ENCODE data around the gene RPTOR. TPM values are rescaled to one million over a fixed set of nuclear protein-coding genes. Genes with fewer than 3 reads are reported as not detected.

RPTOR gene
- total RNA-seq, 1 donor from 2014 or later, result 65.9 TPM

DNA sequence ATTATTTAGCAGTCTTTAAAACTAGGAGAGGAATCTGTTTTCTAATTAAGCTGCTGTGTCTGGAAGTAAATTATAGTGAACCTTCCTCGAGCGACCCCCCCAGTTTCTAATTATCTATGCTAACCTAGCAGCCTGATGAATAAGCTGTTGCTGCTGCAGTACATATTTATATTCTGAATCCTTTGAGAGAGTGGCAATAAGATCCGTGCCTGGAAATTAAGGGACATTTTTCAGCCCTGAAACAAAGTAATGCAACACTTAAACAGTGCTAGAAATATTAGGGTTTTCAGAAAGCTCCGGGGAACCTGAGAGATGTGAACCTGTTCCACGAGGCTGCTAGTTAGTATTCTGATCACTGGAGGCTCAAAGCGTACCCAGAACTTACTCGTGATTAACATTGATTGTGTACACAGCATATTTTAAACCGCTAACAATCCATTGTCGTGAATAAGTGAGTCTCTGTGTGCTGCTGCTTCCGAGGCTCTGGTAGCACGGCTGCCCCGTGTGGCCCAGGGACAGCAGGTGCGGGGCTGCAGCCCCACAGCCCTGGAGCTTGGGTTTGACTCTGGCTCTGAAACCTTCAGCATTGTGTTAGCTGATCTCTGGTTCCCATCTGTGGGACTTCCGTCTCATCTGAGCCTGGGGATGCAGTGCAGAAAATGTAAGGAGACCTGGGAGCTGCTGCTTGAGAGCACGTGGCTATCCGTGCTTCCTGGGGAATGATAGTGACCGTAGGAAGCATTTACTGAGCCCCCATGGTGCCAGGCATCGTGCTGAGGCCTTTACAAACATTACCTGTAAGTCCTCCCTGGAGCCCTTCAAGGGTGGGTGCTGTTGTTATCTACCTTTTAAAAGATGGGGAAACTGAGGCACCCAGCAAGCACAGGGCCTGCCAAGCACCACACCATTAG, 256.1 kb downstream of the RPTOR start:
- POLR2A ChIA-PET, result interaction anchor here (0.5 kb wide), 1 partner anchor 703 kb away, joined by 6 read pairs; no protein-coding TSS in a partner anchor
- Mint-ChIP-seq H3K4me3 (no peak overlapping the region), H3K9me3 (no peaks in the 10 kb centered on the region), H3K36me3 (ENCODE audit: low read depth) (peaks cover 19% of the 10 kb centered on the region), H3K27me3 (no peaks in the 10 kb centered on the region), H3K4me1 (no peaks in the 10 kb centered on the region), H3K27ac (no peak overlapping the region)
- TF ChIP-seq, protein P1, sequence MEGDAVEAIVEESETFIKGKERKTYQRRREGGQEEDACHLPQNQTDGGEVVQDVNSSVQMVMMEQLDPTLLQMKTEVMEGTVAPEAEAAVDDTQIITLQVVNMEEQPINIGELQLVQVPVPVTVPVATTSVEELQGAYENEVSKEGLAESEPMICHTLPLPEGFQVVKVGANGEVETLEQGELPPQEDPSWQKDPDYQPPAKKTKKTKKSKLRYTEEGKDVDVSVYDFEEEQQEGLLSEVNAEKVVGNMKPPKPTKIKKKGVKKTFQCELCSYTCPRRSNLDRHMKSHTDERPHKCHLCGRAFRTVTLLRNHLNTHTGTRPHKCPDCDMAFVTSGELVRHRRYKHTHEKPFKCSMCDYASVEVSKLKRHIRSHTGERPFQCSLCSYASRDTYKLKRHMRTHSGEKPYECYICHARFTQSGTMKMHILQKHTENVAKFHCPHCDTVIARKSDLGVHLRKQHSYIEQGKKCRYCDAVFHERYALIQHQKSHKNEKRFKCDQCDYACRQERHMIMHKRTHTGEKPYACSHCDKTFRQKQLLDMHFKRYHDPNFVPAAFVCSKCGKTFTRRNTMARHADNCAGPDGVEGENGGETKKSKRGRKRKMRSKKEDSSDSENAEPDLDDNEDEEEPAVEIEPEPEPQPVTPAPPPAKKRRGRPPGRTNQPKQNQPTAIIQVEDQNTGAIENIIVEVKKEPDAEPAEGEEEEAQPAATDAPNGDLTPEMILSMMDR (IDR thresholded peaks at IDR 0.05), result no peak
- ATAC-seq (ENCODE audit: low read depth), result no peak
- intact Hi-C loops (cut with micrococcal nuclease), result no loop called here
- DNase-seq, result no peak
- CTCF ChIA-PET, result no interaction called here

DNA sequence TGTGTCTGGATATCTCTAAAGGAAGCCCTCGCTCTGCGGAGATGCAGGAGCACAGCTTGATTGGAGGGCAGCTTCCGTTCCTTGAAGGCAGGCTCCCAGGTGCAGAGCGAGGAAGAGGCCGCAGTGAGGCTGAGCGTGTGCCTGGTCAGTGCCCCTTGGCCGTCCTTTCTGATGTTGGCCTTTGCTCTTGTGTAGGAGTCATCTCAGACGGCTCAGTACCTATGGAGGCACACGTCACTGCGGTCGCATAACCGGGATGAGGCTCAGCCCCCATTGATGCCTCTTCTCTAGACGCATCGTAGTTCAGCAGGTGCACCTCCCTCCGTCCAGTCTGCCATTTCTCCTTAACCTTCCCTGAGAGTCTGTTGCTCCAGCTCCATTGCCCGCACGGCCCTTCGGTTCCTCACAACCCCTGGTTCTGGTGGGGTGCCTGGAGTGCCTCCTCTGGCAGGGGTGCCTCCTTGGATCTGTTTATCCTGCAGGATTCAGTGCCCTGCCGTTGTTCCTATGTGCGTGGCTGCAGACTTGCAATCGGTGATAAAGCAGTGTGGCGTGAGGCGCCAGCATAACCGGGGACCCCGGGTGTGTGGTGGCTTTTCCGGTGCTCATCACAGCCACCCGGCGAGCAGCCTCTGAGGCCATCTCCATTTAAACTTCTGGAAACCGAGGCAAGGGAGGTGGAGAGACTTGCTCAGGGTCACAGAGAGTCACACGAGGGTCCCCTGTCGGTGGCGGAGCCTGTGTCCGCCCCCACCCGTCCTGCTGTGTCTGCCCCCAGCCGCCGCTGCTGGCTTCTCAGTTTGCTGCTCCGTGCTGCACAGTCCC, 258.2 kb downstream of the RPTOR start:
- Mint-ChIP-seq H3K27ac (no peak overlapping the region), H3K4me3 (no peak overlapping the region), H3K4me1 (no peaks in the 10 kb centered on the region), H3K36me3 (ENCODE audit: low read depth) (peaks cover 25% of the 10 kb centered on the region), H3K9me3 (peaks cover 10% of the 10 kb centered on the region), H3K27me3 (no peaks in the 10 kb centered on the region)
- ATAC-seq (ENCODE audit: low read depth), result no peak
- DNase-seq, result no peak
- CTCF ChIA-PET, result no interaction called here
- TF ChIP-seq, protein P1 (IDR thresholded peaks at IDR 0.05), result no peak
- intact Hi-C loops (cut with micrococcal nuclease), result no loop called here
- POLR2A ChIA-PET, result no interaction called here

DNA sequence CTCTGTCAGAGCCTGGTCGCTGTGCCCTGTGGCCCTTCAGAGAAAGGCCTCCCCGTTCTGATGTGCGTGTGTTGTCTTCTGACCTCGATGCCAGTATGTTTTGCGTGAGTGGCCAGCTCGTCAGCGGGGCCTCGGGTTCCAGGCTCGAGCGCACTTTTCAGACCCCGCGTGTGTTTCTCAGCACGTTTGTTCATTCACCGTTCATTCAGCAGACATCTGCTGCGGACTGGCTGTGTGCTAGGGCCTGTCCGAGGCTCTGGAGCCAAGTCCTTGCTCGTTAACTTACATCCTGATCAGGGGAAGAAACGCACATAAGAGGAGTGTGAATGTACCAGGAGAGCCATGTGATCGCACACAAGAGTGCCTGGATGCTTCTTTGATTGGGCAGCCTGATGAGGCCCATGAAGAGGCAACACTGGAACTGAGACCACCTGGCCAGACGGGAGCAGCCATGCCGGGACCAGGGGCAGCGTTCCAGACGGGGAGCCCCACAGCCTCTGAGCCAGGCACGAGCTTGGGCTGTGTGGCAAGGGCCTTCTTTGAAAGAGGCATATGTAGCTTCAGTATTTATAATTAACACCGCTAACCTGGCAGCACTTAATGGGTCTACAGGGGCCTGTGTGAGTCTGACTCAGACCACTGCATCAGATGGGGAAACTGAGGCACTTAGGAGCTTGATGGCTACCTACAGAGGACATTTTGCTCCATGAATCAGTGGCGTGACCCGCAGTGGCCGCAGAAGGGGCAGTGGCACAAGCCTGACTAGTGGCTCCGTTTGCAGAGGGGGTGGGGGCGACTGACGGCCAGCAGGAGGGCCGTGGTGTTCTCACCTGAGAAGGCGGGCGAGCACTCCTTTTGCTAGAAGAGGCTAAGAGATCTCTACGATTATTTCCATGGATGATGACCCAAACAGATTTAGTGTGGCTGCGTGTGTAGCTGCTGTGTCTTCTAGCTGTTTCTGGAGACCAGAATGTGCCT, 259.1 kb downstream of the RPTOR start:
- H3K36me3 Mint-ChIP-seq (ENCODE audit: low read depth), result peaks cover 26% of the 10 kb centered on the region
- ATAC-seq (ENCODE audit: low read depth) (no peak), DNase-seq (no peak)
- H3K27me3 Mint-ChIP-seq, result no peaks in the 10 kb centered on the region
- ChIA-PET CTCF (no interaction called here), POLR2A (no interaction called here)
- peaks cover 5% of the 10 kb centered on the region for H3K4me1 Mint-ChIP-seq
- TF ChIP-seq, protein P1 (IDR thresholded peaks at IDR 0.05), result no peak
- H3K9me3 Mint-ChIP-seq, result peaks cover 10% of the 10 kb centered on the region
- no peak overlapping the region for H3K4me3 Mint-ChIP-seq
- intact Hi-C loops (cut with micrococcal nuclease), result no loop called here
- H3K27ac Mint-ChIP-seq, result no peak overlapping the region

DNA sequence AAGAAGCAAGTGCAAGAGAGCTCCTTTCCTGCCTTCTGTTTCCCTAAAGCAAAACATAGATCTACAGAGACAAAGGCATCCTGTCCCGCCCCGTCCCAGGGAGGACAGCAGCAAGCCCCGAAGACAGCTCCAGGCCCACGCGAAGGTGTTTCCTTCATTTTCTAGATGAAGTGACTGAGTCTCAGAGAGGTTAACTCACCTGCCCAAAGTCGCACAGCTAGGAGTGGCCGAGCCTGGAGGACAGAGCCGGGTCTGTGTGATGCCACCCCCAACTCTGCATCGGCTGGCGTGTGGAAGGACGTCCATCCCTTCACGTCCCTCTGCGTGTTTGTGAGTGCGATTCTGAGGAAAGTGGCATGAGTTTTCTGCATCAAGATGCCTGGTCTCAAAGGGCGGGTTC, 259.8 kb downstream of the RPTOR start:
- Mint-ChIP-seq H3K9me3 (peaks cover 10% of the 10 kb centered on the region), H3K4me3 (no peak overlapping the region), H3K27ac (no peak overlapping the region), H3K27me3 (no peaks in the 10 kb centered on the region), H3K36me3 (ENCODE audit: low read depth) (peaks cover 26% of the 10 kb centered on the region), H3K4me1 (peaks cover 5% of the 10 kb centered on the region)
- intact Hi-C loops (cut with micrococcal nuclease), result no loop called here
- ChIA-PET POLR2A (no interaction called here), CTCF (no interaction called here)
- TF ChIP-seq, protein P1 (IDR thresholded peaks at IDR 0.05), result no peak
- no peak for DNase-seq
- ATAC-seq (ENCODE audit: low read depth), result no peak
